NCI-H2081 (cell line): ENCODE data around the gene KBTBD2.
"Not testable (repeated sequence)": the region's sequence is repeated elsewhere in the genome, so short reads cannot be mapped to it uniquely, and the experiment has no call there.

Experiments
- DNase-seq, 2 experiments: peaks; one replicate each; lab custom pipeline; 2025; lab: John Stamatoyannopoulos, UW

Gene KBTBD2

GRCh38 chr7:32893207-32893524 is 1.6 kb upstream of the KBTBD2 start:
- no peak for DNase-seq

GRCh38 chr7:32892521-32893206 is 1.1 kb upstream of the KBTBD2 start:
- DNase-seq: peak; percentile 22 to 64

GRCh38 chr7:32891800-32892520 is 400 bp upstream of the KBTBD2 start:
- DNase-seq: peak; percentile 98

DNA sequence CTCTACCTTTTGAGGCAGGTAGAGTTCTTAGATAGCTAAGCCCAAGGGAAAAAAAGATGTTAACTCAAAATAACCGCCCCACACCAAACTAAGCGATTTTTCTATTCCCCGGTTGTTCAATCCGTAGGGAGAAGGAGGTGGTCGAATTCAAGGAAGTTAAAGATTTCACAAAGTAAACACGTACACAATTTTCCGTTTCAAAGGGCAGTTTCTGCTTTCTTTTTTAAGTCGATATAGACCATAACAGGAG is 842 bp downstream of the KBTBD2 start:
- DNase-seq: no peak

DNA sequence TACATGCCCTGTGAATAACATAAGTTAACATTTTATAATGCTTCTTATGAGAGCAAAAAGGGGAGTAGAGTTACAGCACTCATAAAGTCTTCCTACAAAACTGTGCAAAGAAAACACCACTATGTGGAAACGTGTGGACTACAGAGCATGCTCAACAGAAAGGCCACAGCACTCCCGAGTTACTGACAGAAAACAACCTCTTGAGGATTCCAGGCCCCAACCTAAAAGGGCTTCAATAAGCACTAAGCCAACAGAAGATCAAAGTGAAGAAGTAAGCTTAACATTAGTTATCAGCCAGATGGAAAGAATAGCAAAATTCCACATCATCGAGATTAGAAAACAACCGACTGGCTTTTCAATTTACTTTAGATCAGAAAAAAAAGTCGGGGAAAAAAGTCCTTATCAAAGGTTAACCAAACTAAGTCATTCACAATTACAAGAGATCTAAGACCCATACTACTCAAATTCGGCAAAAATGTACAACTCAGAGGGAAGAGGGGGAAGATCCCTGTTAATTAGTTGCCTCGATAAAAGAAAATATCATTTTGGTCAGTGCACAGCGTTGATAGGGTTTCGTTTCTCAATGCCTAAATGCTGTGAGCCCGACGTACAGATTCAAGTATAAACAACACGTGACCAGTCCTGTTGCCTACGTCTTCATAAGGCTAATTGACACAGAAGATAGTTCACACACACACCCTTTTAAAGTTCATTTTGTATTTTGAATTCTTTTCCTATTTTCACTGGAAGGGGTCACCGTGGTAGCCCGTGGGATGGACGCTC is 1.4 kb downstream of the KBTBD2 start:
- peak in 1 of 2 experiments; percentile 61 for DNase-seq

DNA sequence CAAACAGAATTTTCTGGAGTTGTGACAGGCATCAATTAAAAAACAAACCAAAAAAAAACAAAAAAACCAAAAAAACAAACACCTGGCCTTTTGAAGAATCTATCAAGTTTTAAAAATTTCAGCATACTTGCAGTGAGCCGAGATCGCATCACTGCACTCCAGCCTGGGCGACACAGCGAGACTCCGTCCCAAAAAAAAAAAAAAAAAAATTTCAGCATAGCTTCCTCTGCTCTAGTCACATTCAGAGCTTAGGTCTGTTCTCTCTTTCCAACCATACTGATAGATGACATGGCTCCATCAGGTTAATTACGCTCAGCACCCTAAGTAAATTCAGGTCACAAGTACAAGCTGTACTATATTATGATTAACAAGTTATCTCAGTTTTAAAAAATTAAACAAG is 3.1 kb downstream of the KBTBD2 start:
- DNase-seq: no peak

- peak in 1 of 2 experiments; percentile 35 for DNase-seq
Measured at GRCh38 chr7:32887395-32887794, 4.2 kb downstream of the KBTBD2 start.

- no peak for DNase-seq
Measured at GRCh38 chr7:32881074-32881982, 10.2 kb downstream of the KBTBD2 start.

DNA sequence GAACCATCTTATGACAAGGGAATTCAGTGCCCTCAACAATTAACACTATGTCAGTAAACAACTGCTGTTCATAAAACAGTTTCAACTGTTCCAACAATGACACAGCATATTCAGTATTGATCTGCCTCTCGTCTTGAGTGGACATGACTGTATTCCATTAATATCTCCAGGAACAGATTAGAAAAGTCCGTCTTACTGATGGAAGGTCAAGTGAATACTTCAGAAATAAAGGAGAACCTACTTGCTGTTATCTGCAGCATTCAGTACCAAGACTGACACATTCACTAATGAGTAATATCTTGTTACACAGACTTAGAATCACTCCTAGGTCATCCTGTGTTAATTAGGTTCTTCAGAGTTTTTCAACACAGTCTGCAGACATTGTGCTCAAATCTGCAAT is 12.1 kb downstream of the KBTBD2 start:
- DNase-seq: peak in 1 of 2 experiments; percentile 23

DNA sequence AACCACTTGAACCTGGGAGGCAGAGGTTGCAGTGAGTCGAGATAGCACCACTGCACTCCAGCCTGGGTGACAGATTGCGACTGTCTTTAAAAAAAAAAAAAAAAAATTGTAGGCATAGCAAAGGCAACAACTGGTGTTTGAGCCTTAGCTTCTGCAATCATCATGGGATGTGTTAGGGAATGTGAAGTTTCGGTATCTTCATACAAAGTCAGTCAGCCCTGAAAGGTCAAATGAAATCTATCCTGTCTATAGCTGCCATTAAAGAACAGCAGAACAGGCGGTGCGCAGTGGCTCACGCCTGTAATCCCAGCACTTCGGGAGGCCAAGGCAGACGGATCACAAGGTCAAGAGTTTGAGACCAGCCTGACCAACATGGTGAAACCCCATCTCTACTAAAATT is 13.5 kb downstream of the KBTBD2 start:
- not testable (repeated sequence) for DNase-seq

DNA sequence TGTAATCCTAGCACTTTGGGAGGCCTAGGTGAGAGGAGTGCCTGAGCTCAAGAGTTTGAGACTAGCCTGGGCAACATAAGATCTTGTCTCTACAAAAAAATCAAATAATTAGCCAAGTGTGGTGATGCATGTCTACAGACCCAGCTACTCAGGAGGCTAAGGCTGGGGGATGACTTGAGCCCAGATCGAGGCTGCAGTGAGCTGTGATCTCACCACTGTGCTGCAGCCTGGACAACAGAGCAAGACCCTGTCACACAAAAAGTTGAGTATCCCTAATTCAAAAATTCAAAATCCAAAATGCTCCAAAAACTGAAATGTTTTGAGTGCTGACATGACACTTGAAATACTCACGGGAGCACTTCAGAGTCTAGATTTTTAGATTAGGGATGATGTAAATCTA is 19.1 kb downstream of the KBTBD2 start:
- no peak for DNase-seq

GRCh38 chr7:32871624-32872371 is 19.8 kb downstream of the KBTBD2 start:
- DNase-seq: no peak

- DNase-seq: no peak
Measured at GRCh38 chr7:32870298-32870697, 21.3 kb downstream of the KBTBD2 start.

- no peak for DNase-seq
Measured at GRCh38 chr7:32869716-32870115, 21.8 kb downstream of the KBTBD2 start.

DNA sequence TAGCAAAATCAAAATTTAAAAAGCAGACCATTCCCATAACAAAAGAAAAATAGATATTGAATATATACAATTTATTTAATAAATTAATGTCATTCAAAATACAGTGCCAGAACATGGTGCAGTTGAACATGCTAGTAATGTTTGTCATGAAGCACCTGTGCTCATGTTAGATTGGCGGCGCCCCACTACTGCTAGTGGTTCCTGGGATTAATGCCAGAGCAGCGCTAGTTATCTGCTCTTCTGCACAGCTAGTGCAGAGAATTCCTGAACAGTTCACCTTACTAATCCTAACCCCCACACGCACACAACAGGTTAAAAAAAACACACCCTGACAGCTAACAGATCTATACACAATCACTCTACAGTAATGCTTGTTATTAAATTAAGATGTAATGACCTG is 23.4 kb downstream of the KBTBD2 start:
- peak in 1 of 2 experiments; percentile 31 for DNase-seq

DNA sequence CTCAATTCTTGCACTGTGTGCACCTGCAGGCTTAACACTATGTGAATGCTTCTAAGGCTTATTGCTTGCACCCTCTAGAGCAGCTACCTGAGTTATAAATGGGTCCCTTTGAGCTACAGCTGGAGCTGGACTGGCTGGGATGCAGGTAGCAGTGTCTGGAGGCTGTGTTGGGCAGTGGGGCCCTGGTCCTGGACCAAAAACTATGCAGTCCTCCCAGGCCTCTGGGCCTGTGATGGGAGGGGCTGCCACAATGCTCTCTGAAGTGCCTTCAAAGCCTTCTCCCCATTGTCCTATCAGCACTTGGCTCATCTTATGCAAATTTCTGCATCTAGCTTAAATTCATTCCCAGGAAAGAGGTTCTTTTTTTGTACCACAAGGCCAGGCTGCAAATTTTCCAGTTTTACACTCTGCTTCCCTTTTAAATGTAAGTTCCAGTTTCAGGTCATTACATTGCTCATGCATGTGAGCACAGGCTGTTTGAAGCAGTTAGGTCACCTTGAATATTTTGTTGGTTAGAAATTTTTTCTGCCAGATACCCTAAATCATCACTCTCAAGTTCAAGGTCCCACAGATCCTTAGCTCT is 26.0 kb downstream of the KBTBD2 start:
- DNase-seq: no peak

DNA sequence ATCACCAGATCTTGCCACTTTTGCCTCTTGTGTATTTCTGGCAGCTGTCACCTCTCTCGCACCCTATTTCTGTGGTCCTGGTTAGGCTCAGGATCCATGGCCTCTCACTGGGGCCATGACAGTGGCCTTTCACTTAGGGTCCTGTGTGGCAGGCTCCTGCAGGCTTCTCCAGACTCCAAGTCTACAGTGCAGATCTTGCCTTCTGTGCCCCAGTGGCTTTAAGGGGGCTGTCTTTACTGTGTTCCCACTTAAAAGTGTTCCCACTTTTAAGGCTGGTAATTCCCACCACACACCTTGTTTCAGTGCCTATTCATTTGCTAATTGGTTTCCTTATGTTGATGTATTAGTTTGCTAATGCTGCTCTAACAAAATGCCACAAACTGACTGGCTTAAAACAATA is 27.7 kb downstream of the KBTBD2 start:
- DNase-seq: not testable (repeated sequence)

- no peak for DNase-seq
Measured at GRCh38 chr7:32860090-32860489, 31.5 kb downstream of the KBTBD2 start.

DNA sequence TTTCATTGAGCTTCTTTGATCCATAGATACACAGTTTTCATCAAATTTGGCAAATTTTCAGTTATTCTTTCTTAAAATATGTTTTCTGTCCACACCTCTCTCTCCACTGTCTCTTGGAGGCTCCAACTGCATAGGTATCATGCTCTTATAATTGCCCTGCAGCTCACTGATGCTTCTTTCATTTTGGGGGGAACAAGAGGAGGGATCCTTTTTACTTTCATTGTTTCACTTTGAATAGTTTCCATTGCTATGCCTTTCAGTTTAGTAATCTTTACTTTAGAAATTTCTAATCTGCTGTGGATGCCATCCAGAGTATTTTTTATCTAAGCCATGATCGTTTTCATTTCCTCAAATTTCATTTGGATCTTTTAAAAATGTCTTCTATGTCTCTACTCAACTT is 32.9 kb downstream of the KBTBD2 start:
- DNase-seq: no peak

DNA sequence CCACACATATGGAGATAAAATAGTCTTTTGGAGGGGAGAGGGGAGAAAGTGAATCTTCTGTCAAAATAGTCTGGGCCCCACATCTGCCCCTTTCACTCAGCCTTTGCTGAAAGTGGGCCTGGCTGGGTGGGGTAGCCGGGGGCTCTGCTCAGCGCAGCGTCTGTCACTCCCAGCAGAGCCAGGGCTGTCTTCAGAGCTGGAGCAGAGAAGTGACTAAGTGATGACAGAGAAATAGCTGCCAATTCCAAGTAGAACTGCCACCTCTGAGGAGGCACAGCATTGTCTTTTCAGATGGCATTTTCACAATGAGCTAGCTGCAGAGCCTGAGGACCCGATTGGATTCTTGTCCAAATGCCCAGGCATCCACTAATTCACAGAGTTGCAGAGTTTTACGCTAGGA is 34.5 kb downstream of the KBTBD2 start:
- not testable (repeated sequence) for DNase-seq
